Brain pericyte (primary cell): ENCODE measurements around the gene CFAP157.
A peak's percentile ranks its signal among the peaks of the same experiment; 100 is the strongest.

Source experiments
- DNase-seq: peaks from one replicate; pipeline ENCODE4 v3.0.0-alpha.2; 2012; ENCODE audit warnings: low read depth, low spot score

CFAP157 gene

GRCh38 chr9:127706836-127707241 is at the start of gene CFAP157:
TSS of gene CFAP157 (plus strand) at chr9:127706988. CDS start at chr9:127707032, 44 bp downstream.
- no peak for DNase-seq

- no peak for DNase-seq
These were observed 48.4 kb upstream of the CFAP157 start for GRCh38 chr9:127658428-127658827.

GRCh38 chr9:127660886-127661741 is 45.7 kb upstream of the CFAP157 start:
- no peak for DNase-seq

- no peak for DNase-seq
These were observed 44.2 kb upstream of the CFAP157 start for GRCh38 chr9:127662617-127663016.

GRCh38 chr9:127664324-127664677 is 42.5 kb upstream of the CFAP157 start:
- DNase-seq = no peak

GRCh38 chr9:127664678-127665507 is 41.9 kb upstream of the CFAP157 start:
- DNase-seq = peak; percentile 22

- no peak for DNase-seq
These were observed 39.5 kb upstream of the CFAP157 start for GRCh38 chr9:127667127-127667844.

GRCh38 chr9:127667906-127668305 is 38.9 kb upstream of the CFAP157 start:
- DNase-seq = no peak

GRCh38 chr9:127673234-127673633 is 33.6 kb upstream of the CFAP157 start:
- no peak for DNase-seq

- no peak for DNase-seq
These were observed 30.1 kb upstream of the CFAP157 start for GRCh38 chr9:127676638-127677037.

GRCh38 chr9:127679506-127679905 is 27.3 kb upstream of the CFAP157 start:
- DNase-seq = no peak

GRCh38 chr9:127680226-127680625 is 26.6 kb upstream of the CFAP157 start:
- DNase-seq = no peak

- DNase-seq = no peak
These were observed 25.9 kb upstream of the CFAP157 start for GRCh38 chr9:127680846-127681245.

- DNase-seq = no peak
These were observed 24.2 kb upstream of the CFAP157 start for GRCh38 chr9:127682351-127683136.

- no peak for DNase-seq
These were observed 23.1 kb upstream of the CFAP157 start for GRCh38 chr9:127683723-127684122.

GRCh38 chr9:127684576-127684975 is 22.2 kb upstream of the CFAP157 start:
- no peak for DNase-seq

GRCh38 chr9:127686461-127687393 is 20.1 kb upstream of the CFAP157 start:
- no peak for DNase-seq

GRCh38 chr9:127689329-127690000 is 17.3 kb upstream of the CFAP157 start:
- DNase-seq = no peak

- no peak for DNase-seq
These were observed 16.1 kb upstream of the CFAP157 start for GRCh38 chr9:127690735-127691134.

GRCh38 chr9:127692071-127692470 is 14.7 kb upstream of the CFAP157 start:
- no peak for DNase-seq
